Osteocyte (in vitro differentiated cells): ENCODE data around the gene KRT73. TPM values are rescaled to one million over a fixed set of nuclear protein-coding genes. Genes with fewer than 3 reads are reported as not detected.

Experiments used
- DNase-seq: peaks from one replicate; pipeline ENCODE4 v3.0.0; 2021; ENCODE audit warnings: mixed read lengths; ENCODE audit not compliant: unreplicated experiment; ENCODE audit errors: extremely low spot score
- H3K27ac Mint-ChIP-seq: one replicate; pipeline ENCODE4 v1.8.0; 2021; ENCODE audit warnings: mild to moderate bottlenecking, mixed read lengths; ENCODE audit not compliant: unreplicated experiment
- H3K27me3 Mint-ChIP-seq: one replicate; pipeline ENCODE4 v1.8.0; 2021; ENCODE audit warnings: mixed read lengths; ENCODE audit not compliant: unreplicated experiment
- H3K36me3 Mint-ChIP-seq: one replicate; pipeline ENCODE4 v1.8.0; 2021; ENCODE audit warnings: mixed read lengths; ENCODE audit not compliant: unreplicated experiment
- H3K4me1 Mint-ChIP-seq: one replicate; pipeline ENCODE4 v1.8.0; 2021; ENCODE audit warnings: mixed read lengths; ENCODE audit not compliant: unreplicated experiment
- H3K4me3 Mint-ChIP-seq: one replicate; pipeline ENCODE4 v1.8.0; 2021; ENCODE audit warnings: mild to moderate bottlenecking, moderate library complexity, mixed read lengths; ENCODE audit not compliant: unreplicated experiment
- H3K9me3 Mint-ChIP-seq: one replicate; pipeline ENCODE4 v1.8.0; 2021; ENCODE audit warnings: mixed read lengths; ENCODE audit not compliant: unreplicated experiment
- total RNA-seq: library from RNA; stranded (reverse); gene quantifications from 2 replicates; pipeline ENCODE4 v1.2.1, GENCODE V29; 2021
- TF ChIP-seq, protein P1 (sequence below): fragments of 200-600 bp; sonication (generic); IDR thresholded peaks from 2 replicates; pipeline ENCODE4 v1.5.0; 2021; ENCODE audit warnings: antibody characterized with exemption, mild to moderate bottlenecking, moderate library complexity

KRT73 gene
- total RNA-seq, 1 donor from 2014 or later = not detected

DNA sequence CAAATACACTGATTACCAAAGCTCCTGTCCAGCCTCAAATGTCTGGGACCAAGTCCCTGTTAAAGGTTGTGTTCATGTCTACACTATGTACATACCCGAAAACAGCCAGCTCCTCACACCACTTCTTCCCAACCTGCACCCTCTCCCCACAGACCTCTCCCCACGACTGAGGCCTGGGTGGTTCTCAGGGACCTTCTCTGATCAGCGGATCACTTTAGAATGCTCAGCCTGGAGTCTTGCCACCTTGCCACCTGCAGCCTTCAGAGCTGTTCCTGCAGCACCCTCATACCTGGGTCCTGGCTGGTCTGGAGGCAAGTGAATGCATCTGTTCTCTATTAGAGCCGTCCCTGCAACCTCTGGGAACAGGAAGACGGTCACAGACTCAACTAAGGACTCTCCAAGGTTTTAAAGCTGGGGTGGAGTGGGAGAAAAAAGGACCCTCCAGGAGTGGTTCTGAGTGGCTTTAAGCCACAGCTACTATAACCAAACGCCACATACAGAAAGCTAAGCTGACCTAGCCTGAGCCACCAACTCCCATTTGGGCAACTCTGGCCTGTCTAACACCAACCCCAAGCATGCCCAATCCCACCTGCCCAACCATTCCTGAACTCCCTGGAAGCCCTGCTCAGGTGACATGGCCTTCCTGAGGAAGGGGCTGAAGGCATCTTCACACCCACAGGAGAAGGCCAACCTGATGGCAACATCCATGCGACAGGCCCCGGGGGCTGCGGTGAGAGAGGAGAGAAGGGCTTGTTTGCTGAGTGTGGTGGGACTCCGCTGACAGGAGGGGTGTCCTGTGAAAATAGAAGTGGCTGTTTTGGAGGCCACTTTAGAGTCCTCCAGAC lies 25.1 kb upstream of the KRT73 start:
- Mint-ChIP-seq H3K9me3 (no peaks in the 10 kb centered on the region), H3K4me1 (no peaks in the 10 kb centered on the region), H3K4me3 (no peak overlapping the region), H3K27me3 (peaks cover 60% of the 10 kb centered on the region), H3K27ac (no peak overlapping the region), H3K36me3 (no peaks in the 10 kb centered on the region)
- peak; percentile 73 for DNase-seq
- TF ChIP-seq, protein P1, sequence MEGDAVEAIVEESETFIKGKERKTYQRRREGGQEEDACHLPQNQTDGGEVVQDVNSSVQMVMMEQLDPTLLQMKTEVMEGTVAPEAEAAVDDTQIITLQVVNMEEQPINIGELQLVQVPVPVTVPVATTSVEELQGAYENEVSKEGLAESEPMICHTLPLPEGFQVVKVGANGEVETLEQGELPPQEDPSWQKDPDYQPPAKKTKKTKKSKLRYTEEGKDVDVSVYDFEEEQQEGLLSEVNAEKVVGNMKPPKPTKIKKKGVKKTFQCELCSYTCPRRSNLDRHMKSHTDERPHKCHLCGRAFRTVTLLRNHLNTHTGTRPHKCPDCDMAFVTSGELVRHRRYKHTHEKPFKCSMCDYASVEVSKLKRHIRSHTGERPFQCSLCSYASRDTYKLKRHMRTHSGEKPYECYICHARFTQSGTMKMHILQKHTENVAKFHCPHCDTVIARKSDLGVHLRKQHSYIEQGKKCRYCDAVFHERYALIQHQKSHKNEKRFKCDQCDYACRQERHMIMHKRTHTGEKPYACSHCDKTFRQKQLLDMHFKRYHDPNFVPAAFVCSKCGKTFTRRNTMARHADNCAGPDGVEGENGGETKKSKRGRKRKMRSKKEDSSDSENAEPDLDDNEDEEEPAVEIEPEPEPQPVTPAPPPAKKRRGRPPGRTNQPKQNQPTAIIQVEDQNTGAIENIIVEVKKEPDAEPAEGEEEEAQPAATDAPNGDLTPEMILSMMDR = no peak

DNA sequence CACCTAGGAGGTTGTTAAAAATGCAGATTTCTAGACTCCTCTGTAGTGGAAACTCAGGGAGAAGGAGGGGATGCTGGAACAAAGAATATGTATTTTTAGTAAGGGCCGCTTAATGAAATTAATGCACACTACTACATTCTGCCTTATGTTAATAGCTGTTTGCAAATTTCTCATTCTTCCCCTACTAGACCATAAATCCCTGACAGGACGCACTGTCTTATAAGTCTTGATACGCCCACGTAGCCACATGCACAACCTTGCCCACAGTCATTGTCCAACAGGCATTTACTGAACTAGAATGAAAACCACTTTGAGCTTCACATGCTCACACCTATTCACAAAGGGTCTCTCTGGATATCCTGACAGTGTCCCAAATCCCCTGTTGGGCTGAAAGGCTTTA lies 23.1 kb upstream of the KRT73 start:
- H3K36me3 Mint-ChIP-seq = no peaks in the 10 kb centered on the region
- H3K4me1 Mint-ChIP-seq = no peaks in the 10 kb centered on the region
- H3K27ac Mint-ChIP-seq = no peak overlapping the region
- TF ChIP-seq, protein P1 = no peak
- H3K4me3 Mint-ChIP-seq = no peak overlapping the region
- no peaks in the 10 kb centered on the region for H3K9me3 Mint-ChIP-seq
- DNase-seq = peak; percentile 34
- H3K27me3 Mint-ChIP-seq = peaks cover 69% of the 10 kb centered on the region

DNA sequence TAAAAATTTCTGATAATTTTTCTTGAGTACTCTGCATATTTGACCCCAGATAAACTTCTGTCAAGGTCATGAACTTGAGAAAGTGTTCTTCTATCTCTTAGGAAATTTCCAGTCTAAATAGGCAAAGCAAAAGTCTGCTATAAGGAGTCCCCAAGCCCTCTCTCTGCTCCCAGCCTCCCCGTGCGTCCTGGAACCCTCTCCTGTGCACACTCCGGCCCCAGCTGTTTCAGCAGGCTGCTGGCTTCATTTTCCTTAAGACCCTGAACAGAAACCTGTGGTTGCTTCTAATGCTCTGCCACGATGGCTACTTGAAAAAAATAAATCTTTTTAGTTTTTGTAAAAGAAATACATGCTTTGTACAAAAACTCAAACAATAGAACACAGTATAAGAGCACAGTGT lies 18.9 kb upstream of the KRT73 start:
- TF ChIP-seq, protein P1 = no peak
- peaks cover 59% of the 10 kb centered on the region for H3K27me3 Mint-ChIP-seq
- H3K36me3 Mint-ChIP-seq = no peaks in the 10 kb centered on the region
- no peak overlapping the region for H3K4me3 Mint-ChIP-seq
- DNase-seq = peak; percentile 51
- H3K27ac Mint-ChIP-seq = no peak overlapping the region
- H3K9me3 Mint-ChIP-seq = no peaks in the 10 kb centered on the region
- no peaks in the 10 kb centered on the region for H3K4me1 Mint-ChIP-seq

DNA sequence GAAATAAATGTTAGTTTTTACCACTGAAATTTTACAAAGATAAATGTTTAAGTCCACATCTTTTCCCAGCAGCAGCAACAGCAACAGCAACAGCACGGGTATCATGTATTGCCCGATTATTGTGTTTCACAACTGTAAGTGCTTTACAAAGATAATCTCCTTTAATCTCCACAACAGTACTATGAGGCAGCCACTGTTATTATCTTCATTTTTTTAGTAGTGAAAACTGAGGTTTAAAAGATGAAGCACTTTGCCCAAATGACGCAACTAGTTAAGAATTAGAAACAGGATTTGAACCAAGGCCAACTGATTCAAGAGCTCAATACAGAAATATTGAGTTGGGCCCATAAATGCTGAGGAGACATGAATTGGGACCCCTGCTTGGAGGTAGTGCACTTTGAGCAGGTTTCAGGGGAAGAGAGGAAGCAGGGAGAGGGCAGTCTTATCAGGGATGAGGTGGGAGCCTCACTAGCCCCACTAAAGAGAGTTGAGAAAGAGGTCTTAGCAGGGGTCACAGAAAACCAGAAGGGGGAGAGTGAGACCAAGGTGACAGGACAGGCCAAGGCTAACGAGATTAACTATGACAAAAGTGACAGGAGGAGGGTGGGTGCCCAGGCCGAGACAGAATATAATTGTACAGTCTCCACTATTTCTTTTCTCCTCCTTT lies 18.4 kb upstream of the KRT73 start:
- Mint-ChIP-seq H3K4me1 (no peaks in the 10 kb centered on the region), H3K36me3 (no peaks in the 10 kb centered on the region), H3K27ac (no peak overlapping the region), H3K4me3 (no peak overlapping the region), H3K9me3 (no peaks in the 10 kb centered on the region), H3K27me3 (peaks cover 61% of the 10 kb centered on the region)
- DNase-seq = peak; percentile 49
- TF ChIP-seq, protein P1 = no peak

DNA sequence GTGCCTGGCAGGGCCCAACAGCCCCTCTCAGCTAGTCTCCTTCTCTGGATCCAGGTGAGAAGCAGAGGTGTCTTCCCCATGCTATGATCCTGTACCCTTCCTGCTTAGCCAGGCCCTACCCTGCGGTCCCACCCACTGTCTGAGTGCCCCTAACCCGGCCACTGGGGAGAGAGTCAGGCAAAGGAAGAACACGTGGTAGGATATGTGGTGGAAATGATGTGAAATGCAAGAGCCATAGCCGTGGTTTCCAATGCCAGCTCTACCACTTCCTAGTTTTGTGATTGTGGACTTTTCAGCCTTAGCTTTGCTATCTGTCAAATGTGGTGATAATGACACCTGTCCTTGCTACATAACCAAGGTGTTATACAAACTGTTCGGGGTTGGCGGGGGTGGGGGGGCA lies 17.8 kb upstream of the KRT73 start:
- H3K27me3 Mint-ChIP-seq = peaks cover 59% of the 10 kb centered on the region
- H3K4me1 Mint-ChIP-seq = no peaks in the 10 kb centered on the region

More for the DNA sequence above, 17.8 kb upstream of the KRT73 start:
- no peaks in the 10 kb centered on the region for H3K9me3 Mint-ChIP-seq
- DNase-seq = peak; percentile 48
- TF ChIP-seq, protein P1 = no peak
- H3K27ac Mint-ChIP-seq = no peak overlapping the region
- no peaks in the 10 kb centered on the region for H3K36me3 Mint-ChIP-seq
- no peak overlapping the region for H3K4me3 Mint-ChIP-seq
